GM12878 (cell line): ENCODE measurements around the gene OSBPL5. TPM values are rescaled to one million over a fixed set of nuclear protein-coding genes. Genes with fewer than 3 reads are reported as not detected.

Experiments
- ATAC-seq: fragments of 200-7000 bp; cut with Tn5 transposase; 3 replicates; pipeline ENCODE4 v1.9.1; 2020; ENCODE audit warnings: mild to moderate bottlenecking, moderate library complexity
- BruUV-seq: library from RNA; stranded (reverse); fragments of 400-500 nt; replicated peaks from 2 replicates; lab custom pipeline; 2021; lab: Mats Ljungman, UMichigan
- CTCF ChIA-PET: fragments of 300-600 bp; sonication (Branson Sonifier 250); formaldehyde crosslinking; extraction: SDS; loops from one replicate; lab custom pipeline; 2021; ENCODE audit warnings: inconsistent platforms; lab: Yijun Ruan, JAX
- POLR2A ChIA-PET: fragments of 350-600 bp; formaldehyde crosslinking; extraction: SDS; loops from one replicate; lab custom pipeline; 2021; ENCODE audit warnings: inconsistent platforms; lab: Charles Lee
- RAD21 ChIA-PET: fragments of 300-600 bp; sonication (Branson Sonifier 250); formaldehyde crosslinking; loops from one replicate; lab custom pipeline; 2023; ENCODE audit warnings: antibody characterized with exemption; ENCODE audit not compliant: unreplicated experiment; lab: Charles Lee
- SMC1A ChIA-PET: fragments of 300-600 bp; sonication (Branson Sonifier 250); formaldehyde crosslinking; loops from one replicate; lab custom pipeline; 2023; ENCODE audit not compliant: unreplicated experiment, uncharacterized antibody; lab: Charles Lee
- DNase-seq: peaks from one replicate; pipeline ENCODE4 v3.0.0-alpha.2; 2011; ENCODE audit warnings: low read depth, low spot score
- FAIRE-seq: peaks from 3 replicates; lab custom pipeline; 2011; peaks lifted over from hg19 to GRCh38; lab: Jason Lieb, UNC
- H2AFZ ChIP-seq: 2 replicates; pipeline ENCODE4 v1.6.0; 2011; ENCODE audit warnings: low read depth, low read length, control low read depth; ENCODE audit not compliant: control insufficient read depth
- H3K27ac ChIP-seq: 2 replicates; pipeline ENCODE4 v1.5.1; 2011; ENCODE audit warnings: control low read depth; ENCODE audit not compliant: control insufficient read depth, insufficient read depth
- H3K27me3 ChIP-seq, 2 experiments: replicated peaks in 1 of 2; 2 replicates each; pipeline versions ENCODE4 v1.6.0 to v1.6.1; 2011; ENCODE audit warnings: low read length in 1 of 2; ENCODE audit not compliant: control insufficient read depth in 2 of 2, insufficient read depth in 2 of 2
- H3K36me3 ChIP-seq, 2 experiments: 2 replicates each; pipeline ENCODE4 v1.5.1; 2011; ENCODE audit warnings: low read length in 1 of 2; ENCODE audit not compliant: control insufficient read depth in 2 of 2, insufficient read depth in 2 of 2
- H3K4me1 ChIP-seq: 2 replicates; pipeline ENCODE4 v1.6.1; 2011; ENCODE audit warnings: mild to moderate bottlenecking, low read length, moderate library complexity, mixed read lengths; ENCODE audit not compliant: control insufficient read depth, insufficient read depth
- H3K4me2 ChIP-seq: 2 replicates; pipeline ENCODE4 v1.6.0; 2011; ENCODE audit warnings: control low read depth; ENCODE audit not compliant: control insufficient read depth, insufficient read depth
- H3K4me3 ChIP-seq: fragments of 200-600 bp; sonication (generic); 2 replicates; pipeline ENCODE4 v1.5.1; 2016
- H3K79me2 ChIP-seq: 2 replicates; pipeline ENCODE4 v1.6.0; 2011; ENCODE audit warnings: low read length; ENCODE audit not compliant: control insufficient read depth, insufficient read depth
- H3K9ac ChIP-seq: 2 replicates; pipeline ENCODE4 v1.8.0; 2011; ENCODE audit warnings: low read length, control low read depth, mixed read lengths; ENCODE audit not compliant: control insufficient read depth, insufficient read depth
- H3K9me3 ChIP-seq: replicated peaks from 3 replicates; pipeline ENCODE4 v1.5.1; 2011; ENCODE audit warnings: mild to moderate bottlenecking, low read length; ENCODE audit not compliant: control insufficient read depth, insufficient read depth
- H4K20me1 ChIP-seq: 2 replicates; pipeline ENCODE4 v1.6.0; 2011; ENCODE audit not compliant: control insufficient read depth, insufficient read depth
- ASH2L ChIP-seq: fragments of 300-600, 200-600 bp; sonication (generic); IDR thresholded peaks from 2 replicates; pipeline ENCODE4 v1.6.1; 2017; ENCODE audit warnings: low read depth, mild to moderate bottlenecking, borderline replicate concordance
- CBX3 ChIP-seq: fragments of 200-600 bp; sonication (generic); IDR thresholded peaks from 2 replicates; pipeline ENCODE4 v1.6.1; 2016; ENCODE audit warnings: low read depth, borderline replicate concordance
- EED ChIP-seq: sonication (generic); IDR thresholded peaks from 2 replicates; pipeline ENCODE4 v1.6.1; 2016; ENCODE audit warnings: antibody characterized with exemption, low read depth
- EP300 ChIP-seq, 2 experiments: fragments of 150-350 bp in 1 of 2; IDR thresholded peaks; 2 replicates each; pipeline ENCODE4 v1.6.1; 2011 to 2012; ENCODE audit warnings: low read depth in 2 of 2, low read length in 2 of 2, borderline replicate concordance in 1 of 2, improper control_type of control experiment in 1 of 2, inconsistent platforms in 1 of 2; ENCODE audit not compliant: control insufficient read depth in 1 of 2
- ETV6 ChIP-seq, 2 experiments: fragments of 450-650 bp in 1 of 2; IDR thresholded peaks in 1 of 2; conservative IDR thresholded peaks in 1 of 2; 2 replicates each; pipeline ENCODE4 v1.6.1; 2014; ENCODE audit warnings: antibody characterized with exemption in 1 of 2, borderline replicate concordance in 1 of 2, low read depth in 1 of 2, mild to moderate bottlenecking in 1 of 2, moderate library complexity in 1 of 2
- HCFC1 ChIP-seq: fragments of 150-350 bp; IDR thresholded peaks from 2 replicates; pipeline ENCODE4 v1.6.1; 2014; ENCODE audit warnings: low read length
- IKZF2 ChIP-seq, 2 experiments: fragments of 450-650 bp; IDR thresholded peaks; 2 replicates each; pipeline ENCODE4 v1.6.1; 2017; ENCODE audit warnings: mild to moderate bottlenecking in 2 of 2, moderate library complexity in 2 of 2
- MEF2A ChIP-seq: IDR thresholded peaks from 2 replicates; pipeline ENCODE4 v1.6.1; 2011; ENCODE audit warnings: low read depth, mild to moderate bottlenecking, low read length, moderate library complexity; ENCODE audit not compliant: insufficient read depth
- MXI1 ChIP-seq: fragments of 150-350 bp; IDR thresholded peaks from 2 replicates; pipeline ENCODE4 v1.6.1; 2011; ENCODE audit warnings: low read depth, mild to moderate bottlenecking, inconsistent platforms, low read length, improper control_type of control experiment
- NFYA ChIP-seq: IDR thresholded peaks from 2 replicates; pipeline ENCODE4 v1.6.1; 2011; ENCODE audit warnings: low read depth, mild to moderate bottlenecking, low read length, improper control_type of control experiment, borderline replicate concordance
- NR2C1 ChIP-seq: fragments of 450-650 bp; IDR thresholded peaks from 2 replicates; pipeline ENCODE4 v1.6.1; 2017; ENCODE audit warnings: antibody characterized with exemption, mild to moderate bottlenecking, moderate library complexity
- YY1 ChIP-seq: IDR thresholded peaks from 2 replicates; pipeline ENCODE4 v1.6.1; 2011; ENCODE audit warnings: low read depth, mild to moderate bottlenecking, low read length
- ZNF274 ChIP-seq: IDR thresholded peaks from one replicate; pipeline ENCODE4 v1.8.0; 2011; ENCODE audit not compliant: insufficient read length, insufficient read depth
- WGBS: methylation state at CpG from one replicate; pipeline ENCODE4 v1.1.6; 2016; ENCODE audit warnings: low lambda C conversion rate; ENCODE audit not compliant: insufficient replicate concordance, insufficient coverage; ENCODE audit errors: missing lambda C conversion rate; 5-methylcytosine and 5-hydroxymethylcytosine counted together
- in situ Hi-C: fragments of 300-500 bp; cut with MboI; formaldehyde crosslinking; loops from 9 replicates; pipeline ENCODE4 v1.14.3; 2018; ENCODE audit warnings: mixed read lengths
- intact Hi-C: fragments of 100-400 bp; cut with micrococcal nuclease; formaldehyde crosslinking; loops from one replicate; pipeline ENCODE4 v1.14.2; 2022; ENCODE audit not compliant: unreplicated experiment
- polyA plus RNA-seq, 11 experiments: library from polyadenylated mRNA; depleted of rRNA in 4 of 11; unstranded in 6 of 11; stranded (reverse) in 5 of 11; fragments of >200 nt; fragmentation: Nextera tagmentation in 4 of 11; fragmentation: Illumina TruSeq in 1 of 11; extraction: Ambion mirVana in 4 of 11; extraction: Trizol in 1 of 11; gene quantifications; 1 replicate in 1 of 11; 2 replicates in 10 of 11; pipeline versions ENCODE4 v1.2.1 to v1.2.3, GENCODE V29; 2011 to 2016; ENCODE audit warnings: inconsistent platforms in 2 of 11, missing spikeins in 2 of 11, low read depth in 1 of 11
- total RNA-seq, 4 experiments: library from RNA; depleted of rRNA in 3 of 4; stranded (reverse); fragments of >200 nt in 3 of 4; fragmentation: Illumina TruSeq in 1 of 4; extraction: Trizol in 1 of 4; gene quantifications; 2 replicates each; pipeline versions ENCODE4 v1.2.1 to v1.2.3, GENCODE V29; 2013 to 2021
- TF ChIP-seq, protein P1 (sequence below): fragments of 150-350 bp; IDR thresholded peaks from 2 replicates; pipeline ENCODE4 v1.6.1; 2016; ENCODE audit warnings: low read depth, low read length
- TF ChIP-seq, protein P2 (sequence below): fragments of 450-650 bp; IDR thresholded peaks from 2 replicates; pipeline ENCODE4 v1.6.1; 2017; ENCODE audit warnings: low read depth, mild to moderate bottlenecking, moderate library complexity
- TF ChIP-seq, protein P3 (sequence below): fragments of 450-650 bp; IDR thresholded peaks from 2 replicates; pipeline ENCODE4 v1.6.1; 2017; ENCODE audit warnings: mild to moderate bottlenecking, moderate library complexity

OSBPL5 gene
- total and polyA plus RNA-seq, 10 of the 15 experiments (the other 5 are each of a cell fraction or from before 2014, with no cell fraction given), result not detected

DNA sequence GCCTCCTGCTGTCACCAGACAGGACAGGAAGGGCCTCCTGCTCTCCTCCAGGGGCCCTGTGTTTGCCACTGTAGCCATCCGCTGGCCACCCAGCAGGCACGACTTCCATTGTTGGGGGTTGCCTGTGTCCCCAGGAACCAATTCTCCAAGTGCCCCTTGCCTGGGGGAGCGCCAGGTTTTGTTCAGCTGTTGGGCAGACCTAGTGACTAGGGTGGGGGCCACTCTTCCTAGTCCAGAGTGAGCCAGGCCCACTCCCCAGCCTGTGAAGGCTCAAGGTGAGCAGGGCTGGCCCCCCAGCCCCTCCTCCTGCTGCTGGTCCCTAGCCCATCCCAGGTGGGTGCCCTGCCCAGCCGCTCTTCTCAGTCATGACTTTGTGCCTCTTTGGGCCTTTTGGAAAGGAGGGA lies 30.9 kb downstream of the OSBPL5 start:
- Histone ChIP-seq H4K20me1 (no peaks in the 10 kb centered on the region), H3K4me2 (no peak overlapping the region), H2AFZ (no peak overlapping the region), H3K4me3 (no peak overlapping the region), H3K36me3 (no peaks in the 10 kb centered on the region), H3K9ac (no peak overlapping the region), H3K9me3 (no peaks in the 10 kb centered on the region), H3K79me2 (no peaks in the 10 kb centered on the region), H3K27me3 (no peaks in the 10 kb centered on the region), H3K4me1 (no peaks in the 10 kb centered on the region), H3K27ac (no peak overlapping the region)
- intact Hi-C loops, result no loop called here
- ChIA-PET SMC1A (no interaction called here), POLR2A (no interaction called here), CTCF (no interaction called here), RAD21 (no interaction called here)
- in situ Hi-C loops, result no loop called here
- ATAC-seq (no peak), FAIRE-seq (no peak), DNase-seq (no peak)
- WGBS, result 65% methylated on average over 4 of the region's 4 CpGs
- BruUV-seq, result no TSS peak
- TF ChIP-seq, protein P1, sequence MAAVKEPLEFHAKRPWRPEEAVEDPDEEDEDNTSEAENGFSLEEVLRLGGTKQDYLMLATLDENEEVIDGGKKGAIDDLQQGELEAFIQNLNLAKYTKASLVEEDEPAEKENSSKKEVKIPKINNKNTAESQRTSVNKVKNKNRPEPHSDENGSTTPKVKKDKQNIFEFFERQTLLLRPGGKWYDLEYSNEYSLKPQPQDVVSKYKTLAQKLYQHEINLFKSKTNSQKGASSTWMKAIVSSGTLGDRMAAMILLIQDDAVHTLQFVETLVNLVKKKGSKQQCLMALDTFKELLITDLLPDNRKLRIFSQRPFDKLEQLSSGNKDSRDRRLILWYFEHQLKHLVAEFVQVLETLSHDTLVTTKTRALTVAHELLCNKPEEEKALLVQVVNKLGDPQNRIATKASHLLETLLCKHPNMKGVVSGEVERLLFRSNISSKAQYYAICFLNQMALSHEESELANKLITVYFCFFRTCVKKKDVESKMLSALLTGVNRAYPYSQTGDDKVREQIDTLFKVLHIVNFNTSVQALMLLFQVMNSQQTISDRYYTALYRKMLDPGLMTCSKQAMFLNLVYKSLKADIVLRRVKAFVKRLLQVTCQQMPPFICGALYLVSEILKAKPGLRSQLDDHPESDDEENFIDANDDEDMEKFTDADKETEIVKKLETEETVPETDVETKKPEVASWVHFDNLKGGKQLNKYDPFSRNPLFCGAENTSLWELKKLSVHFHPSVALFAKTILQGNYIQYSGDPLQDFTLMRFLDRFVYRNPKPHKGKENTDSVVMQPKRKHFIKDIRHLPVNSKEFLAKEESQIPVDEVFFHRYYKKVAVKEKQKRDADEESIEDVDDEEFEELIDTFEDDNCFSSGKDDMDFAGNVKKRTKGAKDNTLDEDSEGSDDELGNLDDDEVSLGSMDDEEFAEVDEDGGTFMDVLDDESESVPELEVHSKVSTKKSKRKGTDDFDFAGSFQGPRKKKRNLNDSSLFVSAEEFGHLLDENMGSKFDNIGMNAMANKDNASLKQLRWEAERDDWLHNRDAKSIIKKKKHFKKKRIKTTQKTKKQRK, result no peak
- no peak for TF ChIP-seq CBX3
- TF ChIP-seq EED, result no peak
- TF ChIP-seq NR2C1, result no peak
- TF ChIP-seq IKZF2 (IDR thresholded peaks at IDR 0.05), result no peak
- TF ChIP-seq, protein P2, sequence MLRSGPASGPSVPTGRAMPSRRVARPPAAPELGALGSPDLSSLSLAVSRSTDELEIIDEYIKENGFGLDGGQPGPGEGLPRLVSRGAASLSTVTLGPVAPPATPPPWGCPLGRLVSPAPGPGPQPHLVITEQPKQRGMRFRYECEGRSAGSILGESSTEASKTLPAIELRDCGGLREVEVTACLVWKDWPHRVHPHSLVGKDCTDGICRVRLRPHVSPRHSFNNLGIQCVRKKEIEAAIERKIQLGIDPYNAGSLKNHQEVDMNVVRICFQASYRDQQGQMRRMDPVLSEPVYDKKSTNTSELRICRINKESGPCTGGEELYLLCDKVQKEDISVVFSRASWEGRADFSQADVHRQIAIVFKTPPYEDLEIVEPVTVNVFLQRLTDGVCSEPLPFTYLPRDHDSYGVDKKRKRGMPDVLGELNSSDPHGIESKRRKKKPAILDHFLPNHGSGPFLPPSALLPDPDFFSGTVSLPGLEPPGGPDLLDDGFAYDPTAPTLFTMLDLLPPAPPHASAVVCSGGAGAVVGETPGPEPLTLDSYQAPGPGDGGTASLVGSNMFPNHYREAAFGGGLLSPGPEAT, result no peak
- TF ChIP-seq, protein P3, sequence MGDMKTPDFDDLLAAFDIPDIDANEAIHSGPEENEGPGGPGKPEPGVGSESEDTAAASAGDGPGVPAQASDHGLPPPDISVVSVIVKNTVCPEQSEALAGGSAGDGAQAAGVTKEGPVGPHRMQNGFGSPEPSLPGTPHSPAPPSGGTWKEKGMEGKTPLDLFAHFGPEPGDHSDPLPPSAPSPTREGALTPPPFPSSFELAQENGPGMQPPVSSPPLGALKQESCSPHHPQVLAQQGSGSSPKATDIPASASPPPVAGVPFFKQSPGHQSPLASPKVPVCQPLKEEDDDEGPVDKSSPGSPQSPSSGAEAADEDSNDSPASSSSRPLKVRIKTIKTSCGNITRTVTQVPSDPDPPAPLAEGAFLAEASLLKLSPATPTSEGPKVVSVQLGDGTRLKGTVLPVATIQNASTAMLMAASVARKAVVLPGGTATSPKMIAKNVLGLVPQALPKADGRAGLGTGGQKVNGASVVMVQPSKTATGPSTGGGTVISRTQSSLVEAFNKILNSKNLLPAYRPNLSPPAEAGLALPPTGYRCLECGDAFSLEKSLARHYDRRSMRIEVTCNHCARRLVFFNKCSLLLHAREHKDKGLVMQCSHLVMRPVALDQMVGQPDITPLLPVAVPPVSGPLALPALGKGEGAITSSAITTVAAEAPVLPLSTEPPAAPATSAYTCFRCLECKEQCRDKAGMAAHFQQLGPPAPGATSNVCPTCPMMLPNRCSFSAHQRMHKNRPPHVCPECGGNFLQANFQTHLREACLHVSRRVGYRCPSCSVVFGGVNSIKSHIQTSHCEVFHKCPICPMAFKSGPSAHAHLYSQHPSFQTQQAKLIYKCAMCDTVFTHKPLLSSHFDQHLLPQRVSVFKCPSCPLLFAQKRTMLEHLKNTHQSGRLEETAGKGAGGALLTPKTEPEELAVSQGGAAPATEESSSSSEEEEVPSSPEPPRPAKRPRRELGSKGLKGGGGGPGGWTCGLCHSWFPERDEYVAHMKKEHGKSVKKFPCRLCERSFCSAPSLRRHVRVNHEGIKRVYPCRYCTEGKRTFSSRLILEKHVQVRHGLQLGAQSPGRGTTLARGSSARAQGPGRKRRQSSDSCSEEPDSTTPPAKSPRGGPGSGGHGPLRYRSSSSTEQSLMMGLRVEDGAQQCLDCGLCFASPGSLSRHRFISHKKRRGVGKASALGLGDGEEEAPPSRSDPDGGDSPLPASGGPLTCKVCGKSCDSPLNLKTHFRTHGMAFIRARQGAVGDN, result no peak
- TF ChIP-seq MXI1, result no peak
- TF ChIP-seq EP300 (IDR thresholded peaks at IDR 0.05; ENCODE audit: borderline replicate concordance in 1 of 2, control insufficient read depth in 1 of 2, low read depth in 2 of 2, low read length in 2 of 2), result no peak
- no peak for TF ChIP-seq ZNF274
- no peak for TF ChIP-seq NFYA
- no peak for TF ChIP-seq MEF2A
- TF ChIP-seq ASH2L, result no peak
- TF ChIP-seq YY1, result no peak
- no peak for TF ChIP-seq ETV6 (conservative IDR thresholded peaks at IDR 0.05 in 1 of 2, IDR thresholded peaks at IDR 0.05 in 1 of 2; ENCODE audit: borderline replicate concordance in 1 of 2, low read depth in 1 of 2)
- no peak for TF ChIP-seq HCFC1
